ENCODE data around the gene MRPL49.
A peak's percentile ranks its signal among the peaks of the same experiment; 100 is the strongest.

MRPL49 gene

DNA sequence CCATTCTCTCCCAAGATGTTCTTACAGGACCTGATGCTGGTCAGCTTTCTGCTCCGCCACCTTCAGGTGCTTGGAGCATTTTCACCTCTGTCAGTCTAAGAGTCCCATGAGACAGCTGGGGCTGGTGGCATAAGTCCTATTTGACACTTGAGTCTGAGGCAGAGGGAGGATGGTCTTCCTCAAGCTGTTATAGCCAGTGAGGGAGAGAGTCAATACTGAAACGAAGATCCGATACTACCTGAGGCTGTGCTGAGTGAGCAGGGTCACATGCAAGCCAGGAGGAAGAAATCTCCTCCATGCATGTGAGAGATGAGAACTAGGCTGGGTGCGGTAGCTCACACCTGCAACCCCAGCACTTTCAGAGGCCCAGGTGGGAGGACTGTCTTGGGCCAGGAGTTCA, 32.5 kb upstream of the MRPL49 start:
- Histone ChIP-seq H3K4me2 (peak overlapping the region; percentile 68), H3K79me2 (ENCODE audit: insufficient read depth, low read depth) (peaks cover 12% of the 10 kb centered on the region; the same call in 1 of the 2 replicates), H3K27me3 (ENCODE audit: insufficient read depth, low read depth) (no peaks in the 10 kb centered on the region), H3K27ac (peak overlapping the region; percentile 82), H3K4me3 (IDR thresholded peaks at IDR 0.05; ENCODE audit: insufficient read depth, low read depth, low read length) (no peak overlapping the region), H3K4me1 (ENCODE audit: low read depth, poor library complexity, severe bottlenecking) (peaks cover 91% of the 10 kb centered on the region), H4K20me1 (ENCODE audit: insufficient read depth) (no peaks in the 10 kb centered on the region), H3K36me3 (ENCODE audit: insufficient read depth) (no peaks in the 10 kb centered on the region), H2AFZ (ENCODE audit: low read depth) (no peak overlapping the region), H3K9ac (peak overlapping the region; percentile 43; the same call in 1 of the 2 replicates)
- TF ChIP-seq, protein P1, sequence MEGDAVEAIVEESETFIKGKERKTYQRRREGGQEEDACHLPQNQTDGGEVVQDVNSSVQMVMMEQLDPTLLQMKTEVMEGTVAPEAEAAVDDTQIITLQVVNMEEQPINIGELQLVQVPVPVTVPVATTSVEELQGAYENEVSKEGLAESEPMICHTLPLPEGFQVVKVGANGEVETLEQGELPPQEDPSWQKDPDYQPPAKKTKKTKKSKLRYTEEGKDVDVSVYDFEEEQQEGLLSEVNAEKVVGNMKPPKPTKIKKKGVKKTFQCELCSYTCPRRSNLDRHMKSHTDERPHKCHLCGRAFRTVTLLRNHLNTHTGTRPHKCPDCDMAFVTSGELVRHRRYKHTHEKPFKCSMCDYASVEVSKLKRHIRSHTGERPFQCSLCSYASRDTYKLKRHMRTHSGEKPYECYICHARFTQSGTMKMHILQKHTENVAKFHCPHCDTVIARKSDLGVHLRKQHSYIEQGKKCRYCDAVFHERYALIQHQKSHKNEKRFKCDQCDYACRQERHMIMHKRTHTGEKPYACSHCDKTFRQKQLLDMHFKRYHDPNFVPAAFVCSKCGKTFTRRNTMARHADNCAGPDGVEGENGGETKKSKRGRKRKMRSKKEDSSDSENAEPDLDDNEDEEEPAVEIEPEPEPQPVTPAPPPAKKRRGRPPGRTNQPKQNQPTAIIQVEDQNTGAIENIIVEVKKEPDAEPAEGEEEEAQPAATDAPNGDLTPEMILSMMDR (conservative IDR thresholded peaks at IDR 0.05; ENCODE audit: low read depth, low read length): no peak

DNA sequence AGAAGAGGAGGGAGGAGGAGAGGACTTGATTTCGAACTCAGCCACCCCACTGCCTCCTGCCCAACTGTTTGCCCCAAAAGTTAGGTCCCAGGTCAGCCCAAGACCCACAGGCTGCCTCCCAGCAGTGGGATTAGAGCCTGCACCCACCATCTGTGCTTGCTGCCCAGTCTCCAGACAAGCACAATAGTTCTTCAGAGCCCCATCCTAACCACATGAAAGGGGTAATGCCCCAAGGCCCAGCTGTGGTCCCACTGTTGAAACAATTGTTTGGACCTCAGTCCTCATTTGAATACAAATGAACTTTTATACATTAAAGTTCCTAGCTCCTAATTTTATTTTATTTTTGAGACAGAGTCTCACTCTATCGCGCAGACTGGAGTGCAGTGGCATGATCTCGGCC, 31.5 kb upstream of the MRPL49 start:
- Histone ChIP-seq H3K36me3 (ENCODE audit: insufficient read depth) (no peaks in the 10 kb centered on the region), H2AFZ (ENCODE audit: low read depth) (no peak overlapping the region), H3K27me3 (ENCODE audit: insufficient read depth, low read depth) (no peaks in the 10 kb centered on the region), H3K79me2 (ENCODE audit: insufficient read depth, low read depth) (peaks cover 2% of the 10 kb centered on the region; the same call in 1 of the 2 replicates), H3K4me2 (peak overlapping the region; percentile 68), H3K4me3 (IDR thresholded peaks at IDR 0.05; ENCODE audit: insufficient read depth, low read depth, low read length) (no peak overlapping the region), H3K9ac (peak overlapping the region; percentile 43; the same call in 1 of the 2 replicates), H4K20me1 (ENCODE audit: insufficient read depth) (no peaks in the 10 kb centered on the region), H3K4me1 (ENCODE audit: low read depth, poor library complexity, severe bottlenecking) (peaks cover 91% of the 10 kb centered on the region), H3K27ac (peak overlapping the region; percentile 82)
- TF ChIP-seq, protein P1 (conservative IDR thresholded peaks at IDR 0.05; ENCODE audit: low read depth, low read length): no peak

GRCh38 chr11:65095427-65095826, 26.7 kb upstream of the MRPL49 start:
- H3K4me2 ChIP-seq: peak overlapping the region; percentile 59
- no peaks in the 10 kb centered on the region for H3K27me3 ChIP-seq (ENCODE audit: insufficient read depth, low read depth)
- TF ChIP-seq, protein P1 (conservative IDR thresholded peaks at IDR 0.05; ENCODE audit: low read depth, low read length): no peak
- peak overlapping the region; percentile 78; the same call in 1 of the 2 replicates for H3K9ac ChIP-seq
- H2AFZ ChIP-seq (ENCODE audit: low read depth): peak overlapping the region; percentile 92
- H3K4me1 ChIP-seq (ENCODE audit: low read depth, poor library complexity, severe bottlenecking): peaks cover 70% of the 10 kb centered on the region
- H4K20me1 ChIP-seq (ENCODE audit: insufficient read depth): no peaks in the 10 kb centered on the region
- H3K27ac ChIP-seq: peak overlapping the region; percentile 75; the same call in 1 of the 2 replicates
- H3K4me3 ChIP-seq (IDR thresholded peaks at IDR 0.05; ENCODE audit: insufficient read depth, low read depth, low read length): no peak overlapping the region
- H3K36me3 ChIP-seq (ENCODE audit: insufficient read depth): no peaks in the 10 kb centered on the region
- peaks cover 26% of the 10 kb centered on the region; the same call in 1 of the 2 replicates for H3K79me2 ChIP-seq (ENCODE audit: insufficient read depth, low read depth)

GRCh38 chr11:65095974-65096806, 25.9 kb upstream of the MRPL49 start, which contains the start of gene VPS51:
VPS51 (plus strand) TSS chr11:65096214; CDS start chr11:65096251, 37 bp downstream.
- no peaks in the 10 kb centered on the region for H4K20me1 ChIP-seq (ENCODE audit: insufficient read depth)
- H3K9ac ChIP-seq: peak within 1 kb of the TSS; percentile 78
- H3K27me3 ChIP-seq (ENCODE audit: insufficient read depth, low read depth): no peaks in the 10 kb centered on the region
- H3K4me2 ChIP-seq: peak within 1 kb of the TSS; percentile 59
- H3K4me3 ChIP-seq (IDR thresholded peaks at IDR 0.05; ENCODE audit: insufficient read depth, low read depth, low read length): no peak within 1 kb of the TSS
- TF ChIP-seq, protein P1 (conservative IDR thresholded peaks at IDR 0.05; ENCODE audit: low read depth, low read length): no peak
- H3K4me1 ChIP-seq (ENCODE audit: low read depth, poor library complexity, severe bottlenecking): peaks cover 62% of the 10 kb centered on the region
- H3K79me2 ChIP-seq (ENCODE audit: insufficient read depth, low read depth): peaks cover 31% of the 10 kb centered on the region; the same call in 1 of the 2 replicates
- H2AFZ ChIP-seq (ENCODE audit: low read depth): peak within 1 kb of the TSS; percentile 92
- no peaks in the 10 kb centered on the region for H3K36me3 ChIP-seq (ENCODE audit: insufficient read depth)
- H3K27ac ChIP-seq: peak within 1 kb of the TSS; percentile 75

Measured in KMS-11 (cell line).